WTC11 (cell line): ENCODE data around the gene AHRR. TPM values are rescaled to one million over a fixed set of nuclear protein-coding genes. Genes with fewer than 3 reads are reported as not detected.
A peak's percentile ranks its signal among the peaks of the same experiment; 100 is the strongest.

ENCODE experiments used
- ATAC-seq: fragments of 200-7000 bp; cut with Tn5 transposase; 2 replicates; pipeline ENCODE4 v1.10.0; 2021; ENCODE audit warnings: mild to moderate bottlenecking, moderate library complexity
- CTCF ChIA-PET: fragments of 300-600 bp; sonication (Branson Sonifier 250); formaldehyde crosslinking; loops from one replicate; lab custom pipeline; 2021; ENCODE audit warnings: antibody characterized with exemption; lab: Charles Lee
- POLR2A ChIA-PET: fragments of 350-600 bp; sonication (Branson Sonifier 250); formaldehyde crosslinking; loops from one replicate; lab custom pipeline; 2021; ENCODE audit warnings: antibody characterized with exemption; lab: Charles Lee
- DNase-seq: peaks from one replicate; pipeline ENCODE4 v3.0.0; 2021; ENCODE audit warnings: low spot score
- H3K27ac Mint-ChIP-seq: 2 replicates; pipeline ENCODE4 v1.8.0; 2021; ENCODE audit warnings: mixed read lengths
- H3K27me3 Mint-ChIP-seq: 2 replicates; pipeline ENCODE4 v1.8.0; 2021; ENCODE audit warnings: low read depth, mild to moderate bottlenecking, moderate library complexity, mixed read lengths
- H3K36me3 Mint-ChIP-seq: 2 replicates; pipeline ENCODE4 v1.8.0; 2021; ENCODE audit warnings: mixed read lengths
- H3K4me1 Mint-ChIP-seq: 2 replicates; pipeline ENCODE4 v1.8.0; 2022; ENCODE audit warnings: mixed read lengths
- H3K4me3 Mint-ChIP-seq: 2 replicates; pipeline ENCODE4 v1.8.0; 2021; ENCODE audit warnings: mild to moderate bottlenecking, moderate library complexity, mixed read lengths
- H3K9me3 Mint-ChIP-seq: 2 replicates; pipeline ENCODE4 v1.8.0; 2021; ENCODE audit warnings: mixed read lengths
- ATF2 ChIP-seq: sonication (generic); formaldehyde crosslinking; IDR thresholded peaks from 2 replicates; pipeline ENCODE4 v1.8.1; 2022; ENCODE audit warnings: low read depth, missing genetic modification reagents, borderline replicate concordance
- CREM ChIP-seq: sonication (generic); formaldehyde crosslinking; IDR thresholded peaks from 2 replicates; pipeline ENCODE4 v1.8.1; 2022; ENCODE audit warnings: mild to moderate bottlenecking, missing genetic modification reagents, moderate library complexity
- E2F4 ChIP-seq: sonication (generic); formaldehyde crosslinking; IDR thresholded peaks from 2 replicates; pipeline ENCODE4 v1.8.1; 2022; ENCODE audit warnings: low read depth, mild to moderate bottlenecking, moderate library complexity, missing genetic modification reagents, borderline replicate concordance
- ELF4 ChIP-seq: sonication (generic); formaldehyde crosslinking; IDR thresholded peaks from 2 replicates; pipeline ENCODE4 v1.8.1; 2022; ENCODE audit warnings: low read depth, mild to moderate bottlenecking, moderate library complexity, missing genetic modification reagents
- ETV6 ChIP-seq: sonication (generic); formaldehyde crosslinking; IDR thresholded peaks from 2 replicates; pipeline ENCODE4 v1.8.1; 2022; ENCODE audit warnings: mild to moderate bottlenecking, missing genetic modification reagents
- FOXK1 ChIP-seq: sonication (generic); formaldehyde crosslinking; IDR thresholded peaks from 2 replicates; pipeline ENCODE4 v1.8.0; 2022; ENCODE audit warnings: mild to moderate bottlenecking, moderate library complexity, missing genetic modification reagents
- FOXP4 ChIP-seq: sonication (generic); formaldehyde crosslinking; IDR thresholded peaks from 2 replicates; pipeline ENCODE4 v1.8.0; 2022; ENCODE audit warnings: mild to moderate bottlenecking, missing genetic modification reagents
- KAT7 ChIP-seq: sonication (generic); formaldehyde crosslinking; IDR thresholded peaks from 2 replicates; pipeline ENCODE4 v1.8.1; 2023; ENCODE audit warnings: missing genetic modification reagents, mild to moderate bottlenecking, borderline replicate concordance
- NR2C2 ChIP-seq: sonication (generic); formaldehyde crosslinking; IDR thresholded peaks from 2 replicates; pipeline ENCODE4 v1.8.0; 2022; ENCODE audit warnings: mild to moderate bottlenecking, missing genetic modification reagents
- RELA ChIP-seq: sonication (generic); formaldehyde crosslinking; IDR thresholded peaks from 2 replicates; pipeline ENCODE4 v1.8.1; 2022; ENCODE audit warnings: missing genetic modification reagents, mild to moderate bottlenecking, borderline replicate concordance
- USF2 ChIP-seq: sonication (generic); formaldehyde crosslinking; IDR thresholded peaks from 2 replicates; pipeline ENCODE4 v1.8.1; 2023; ENCODE audit warnings: mild to moderate bottlenecking, missing genetic modification reagents, moderate library complexity
- ZNF263 ChIP-seq: sonication (generic); formaldehyde crosslinking; IDR thresholded peaks from 2 replicates; pipeline ENCODE4 v1.8.1; 2022; ENCODE audit warnings: low read depth, mild to moderate bottlenecking, moderate library complexity, missing genetic modification reagents
- ZNF396 ChIP-seq: fragments of 250-450 bp; sonication (Bioruptor Pico); IDR thresholded peaks from 2 replicates; pipeline ENCODE4 v1.8.0; 2021; ENCODE audit warnings: mild to moderate bottlenecking, moderate library complexity, borderline replicate concordance
- total RNA-seq: library from RNA; stranded (reverse); gene quantifications from 3 replicates; pipeline ENCODE4 v1.2.3, GENCODE V29; 2021
- TF ChIP-seq, protein P1 (sequence below): sonication (generic); formaldehyde crosslinking; IDR thresholded peaks from 2 replicates; pipeline ENCODE4 v1.8.0; 2022; ENCODE audit warnings: mild to moderate bottlenecking, missing genetic modification reagents
- TF ChIP-seq, protein P2 (sequence below): sonication (generic); formaldehyde crosslinking; IDR thresholded peaks from 2 replicates; pipeline ENCODE4 v1.8.1; 2023; ENCODE audit warnings: mild to moderate bottlenecking, missing genetic modification reagents
- TF ChIP-seq, protein P3 (sequence below): sonication (generic); formaldehyde crosslinking; IDR thresholded peaks from 2 replicates; pipeline ENCODE4 v1.8.0; 2022; ENCODE audit warnings: mild to moderate bottlenecking, missing genetic modification reagents
- TF ChIP-seq, protein P4 (sequence below): fragments of 250-450 bp; sonication (Bioruptor Pico); IDR thresholded peaks from 2 replicates; pipeline ENCODE4 v1.9.0; 2021; ENCODE audit warnings: mild to moderate bottlenecking

AHRR gene
- total RNA-seq, 1 experiment from 2014 or later, result 4.5 TPM

- peak; percentile 52 for DNase-seq
- peak overlapping the region; percentile 77 for H3K4me3 Mint-ChIP-seq
- POLR2A ChIA-PET, result no interaction called here
- TF ChIP-seq E2F4 (CRISPR knock-in tag), result no peak
- no peak for TF ChIP-seq FOXP4 (CRISPR knock-in tag)
- peak; percentile 13; the same call in 1 of the 2 replicates for TF ChIP-seq RELA
- 0 out of 2 replicates have a peak, but pooled peaks have one; percentile 62 for TF ChIP-seq KAT7
- TF ChIP-seq, protein P1, sequence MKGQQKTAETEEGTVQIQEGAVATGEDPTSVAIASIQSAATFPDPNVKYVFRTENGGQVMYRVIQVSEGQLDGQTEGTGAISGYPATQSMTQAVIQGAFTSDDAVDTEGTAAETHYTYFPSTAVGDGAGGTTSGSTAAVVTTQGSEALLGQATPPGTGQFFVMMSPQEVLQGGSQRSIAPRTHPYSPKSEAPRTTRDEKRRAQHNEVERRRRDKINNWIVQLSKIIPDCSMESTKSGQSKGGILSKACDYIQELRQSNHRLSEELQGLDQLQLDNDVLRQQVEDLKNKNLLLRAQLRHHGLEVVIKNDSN (CRISPR knock-in tag), result no peak
- TF ChIP-seq, all 79 proteins: peak for 2
- Mint-ChIP-seq H3K36me3 (no peaks in the 10 kb centered on the region), H3K27ac (no peak overlapping the region), H3K9me3 (no peaks in the 10 kb centered on the region), H3K27me3 (peaks cover 56% of the 10 kb centered on the region), H3K4me1 (peaks cover 15% of the 10 kb centered on the region)
- CTCF ChIA-PET, result interaction anchor here (0.8 to 2.1 kb wide), 26 partner anchors 9 to 228 kb away, joined by 3 to 14 read pairs (median 5); partner anchors contain the start of genes CCDC127, LRRC14B, PDCD6 and SDHA
- ATAC-seq, result peak; percentile 1; the same call in 1 of the 2 replicates
Measured at GRCh38 chr5:320524-321229, 837 bp upstream of the AHRR start.

- POLR2A ChIA-PET, result no interaction called here
- H3K27me3 Mint-ChIP-seq, result peaks cover 56% of the 10 kb centered on the region
- H3K4me1 Mint-ChIP-seq, result peaks cover 15% of the 10 kb centered on the region
- 0 out of 2 replicates have a peak, but pooled peaks have one; percentile 32 for TF ChIP-seq CREM (CRISPR knock-in tag)
- TF ChIP-seq, protein P2, sequence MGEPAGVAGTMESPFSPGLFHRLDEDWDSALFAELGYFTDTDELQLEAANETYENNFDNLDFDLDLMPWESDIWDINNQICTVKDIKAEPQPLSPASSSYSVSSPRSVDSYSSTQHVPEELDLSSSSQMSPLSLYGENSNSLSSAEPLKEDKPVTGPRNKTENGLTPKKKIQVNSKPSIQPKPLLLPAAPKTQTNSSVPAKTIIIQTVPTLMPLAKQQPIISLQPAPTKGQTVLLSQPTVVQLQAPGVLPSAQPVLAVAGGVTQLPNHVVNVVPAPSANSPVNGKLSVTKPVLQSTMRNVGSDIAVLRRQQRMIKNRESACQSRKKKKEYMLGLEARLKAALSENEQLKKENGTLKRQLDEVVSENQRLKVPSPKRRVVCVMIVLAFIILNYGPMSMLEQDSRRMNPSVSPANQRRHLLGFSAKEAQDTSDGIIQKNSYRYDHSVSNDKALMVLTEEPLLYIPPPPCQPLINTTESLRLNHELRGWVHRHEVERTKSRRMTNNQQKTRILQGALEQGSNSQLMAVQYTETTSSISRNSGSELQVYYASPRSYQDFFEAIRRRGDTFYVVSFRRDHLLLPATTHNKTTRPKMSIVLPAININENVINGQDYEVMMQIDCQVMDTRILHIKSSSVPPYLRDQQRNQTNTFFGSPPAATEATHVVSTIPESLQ (CRISPR knock-in tag), result no peak
- CTCF ChIA-PET, result interaction anchor here (0.6 to 2.1 kb wide), 21 partner anchors 10 to 229 kb away, joined by 3 to 14 read pairs (median 5); partner anchors contain the start of genes CCDC127 and SDHA
- H3K27ac Mint-ChIP-seq, result no peak overlapping the region
- DNase-seq (no peak), ATAC-seq (no peak)
- H3K4me3 Mint-ChIP-seq, result peak overlapping the region; percentile 45
- H3K36me3 Mint-ChIP-seq, result no peaks in the 10 kb centered on the region
- no peaks in the 10 kb centered on the region for H3K9me3 Mint-ChIP-seq
Measured at GRCh38 chr5:321726-322251, 275 bp downstream of the AHRR start.

DNA sequence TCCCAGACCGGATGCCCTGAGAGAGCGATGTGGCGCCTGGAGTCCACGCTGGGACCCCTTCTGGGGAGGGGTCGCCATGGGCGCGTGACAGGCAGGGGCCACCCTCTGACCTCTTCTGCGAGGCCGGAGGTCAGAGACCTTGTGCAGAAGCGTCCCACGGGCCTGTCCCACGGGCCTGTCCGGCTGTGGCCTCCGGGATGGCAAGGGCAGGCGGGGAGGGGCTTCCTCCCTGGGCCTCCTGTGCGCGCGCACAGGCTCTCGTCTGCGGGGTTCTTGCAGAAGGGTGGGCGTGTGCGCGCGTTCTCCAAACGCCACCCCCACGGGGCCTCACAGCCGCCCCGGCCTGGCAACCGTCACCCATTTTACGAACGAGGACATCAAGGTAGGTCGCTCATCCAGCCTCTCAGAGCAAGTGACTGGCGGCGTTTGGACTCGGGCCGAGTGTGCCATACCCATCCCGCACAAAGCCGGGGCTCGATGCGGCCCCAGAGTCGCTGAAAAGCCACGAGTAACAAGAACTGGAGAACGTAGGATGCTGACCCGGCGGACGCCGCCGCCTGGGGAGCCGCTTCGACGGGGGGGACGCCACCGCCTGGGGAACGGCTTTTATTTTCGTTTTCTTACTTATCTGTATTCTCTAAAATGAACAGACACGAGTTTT, 897 bp downstream of the AHRR start:
- Mint-ChIP-seq H3K4me1 (peaks cover 15% of the 10 kb centered on the region), H3K27me3 (peaks cover 56% of the 10 kb centered on the region), H3K4me3 (peak overlapping the region; percentile 45), H3K36me3 (no peaks in the 10 kb centered on the region), H3K27ac (no peak overlapping the region), H3K9me3 (no peaks in the 10 kb centered on the region)
- ChIA-PET POLR2A (no interaction called here), CTCF (interaction anchor here (1.6 to 1.7 kb wide), 3 partner anchors 15 to 109 kb away, joined by 6 to 9 read pairs (median 6); no protein-coding TSS in a partner anchor)
- DNase-seq (no peak), ATAC-seq (no peak)
- TF ChIP-seq, protein P3, sequence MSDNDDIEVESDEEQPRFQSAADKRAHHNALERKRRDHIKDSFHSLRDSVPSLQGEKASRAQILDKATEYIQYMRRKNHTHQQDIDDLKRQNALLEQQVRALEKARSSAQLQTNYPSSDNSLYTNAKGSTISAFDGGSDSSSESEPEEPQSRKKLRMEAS (CRISPR knock-in tag), result no peak
- TF ChIP-seq USF2 (CRISPR knock-in tag) (no peak), ZNF396 (CRISPR knock-in tag) (no peak), ZNF263 (CRISPR knock-in tag) (no peak), ELF4 (CRISPR knock-in tag) (no peak), ATF2 (CRISPR knock-in tag) (no peak), NR2C2 (no peak), FOXK1 (CRISPR knock-in tag) (no peak), ETV6 (CRISPR knock-in tag) (no peak)
- TF ChIP-seq, protein P4, sequence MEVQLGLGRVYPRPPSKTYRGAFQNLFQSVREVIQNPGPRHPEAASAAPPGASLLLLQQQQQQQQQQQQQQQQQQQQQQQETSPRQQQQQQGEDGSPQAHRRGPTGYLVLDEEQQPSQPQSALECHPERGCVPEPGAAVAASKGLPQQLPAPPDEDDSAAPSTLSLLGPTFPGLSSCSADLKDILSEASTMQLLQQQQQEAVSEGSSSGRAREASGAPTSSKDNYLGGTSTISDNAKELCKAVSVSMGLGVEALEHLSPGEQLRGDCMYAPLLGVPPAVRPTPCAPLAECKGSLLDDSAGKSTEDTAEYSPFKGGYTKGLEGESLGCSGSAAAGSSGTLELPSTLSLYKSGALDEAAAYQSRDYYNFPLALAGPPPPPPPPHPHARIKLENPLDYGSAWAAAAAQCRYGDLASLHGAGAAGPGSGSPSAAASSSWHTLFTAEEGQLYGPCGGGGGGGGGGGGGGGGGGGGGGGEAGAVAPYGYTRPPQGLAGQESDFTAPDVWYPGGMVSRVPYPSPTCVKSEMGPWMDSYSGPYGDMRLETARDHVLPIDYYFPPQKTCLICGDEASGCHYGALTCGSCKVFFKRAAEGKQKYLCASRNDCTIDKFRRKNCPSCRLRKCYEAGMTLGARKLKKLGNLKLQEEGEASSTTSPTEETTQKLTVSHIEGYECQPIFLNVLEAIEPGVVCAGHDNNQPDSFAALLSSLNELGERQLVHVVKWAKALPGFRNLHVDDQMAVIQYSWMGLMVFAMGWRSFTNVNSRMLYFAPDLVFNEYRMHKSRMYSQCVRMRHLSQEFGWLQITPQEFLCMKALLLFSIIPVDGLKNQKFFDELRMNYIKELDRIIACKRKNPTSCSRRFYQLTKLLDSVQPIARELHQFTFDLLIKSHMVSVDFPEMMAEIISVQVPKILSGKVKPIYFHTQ (CRISPR knock-in tag), result no peak
